Embryonic facial prominence (tissue), 1 donor: ENCODE results near the gene SUFU.

Experiments used
- DNase-seq: peaks from one replicate; pipeline ENCODE4 v3.0.0-alpha.2; 2016; ENCODE audit errors: extremely low spot score

SUFU gene

DNA sequence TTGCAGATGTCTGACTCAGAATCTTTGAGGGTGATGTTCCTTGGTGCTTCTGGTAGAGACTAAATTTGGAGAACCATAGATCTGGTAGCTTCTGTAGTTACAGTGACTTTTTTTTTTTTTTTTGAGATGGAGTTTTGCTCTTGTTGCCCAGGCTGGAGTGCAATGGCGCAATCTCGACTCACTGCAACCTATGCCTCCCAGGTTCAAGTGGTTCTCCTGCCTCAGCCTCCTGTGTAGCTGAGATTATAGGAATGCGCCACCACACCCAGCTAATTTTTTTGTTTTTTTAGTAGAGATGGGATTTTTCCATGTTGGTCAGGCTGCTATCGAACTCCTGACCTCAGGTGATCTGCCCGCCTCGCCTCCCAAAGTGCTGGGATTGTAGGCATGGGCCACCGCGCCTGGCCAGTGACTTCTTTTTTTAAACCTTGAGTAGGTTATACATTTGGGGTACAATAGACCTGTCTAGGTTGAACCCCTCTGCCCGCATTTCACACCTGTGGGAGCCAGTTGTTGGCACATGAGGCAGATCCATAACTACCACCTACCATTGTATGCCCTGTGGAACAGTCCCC lies 47.0 kb downstream of the SUFU start:
- DNase-seq = no peak

DNA sequence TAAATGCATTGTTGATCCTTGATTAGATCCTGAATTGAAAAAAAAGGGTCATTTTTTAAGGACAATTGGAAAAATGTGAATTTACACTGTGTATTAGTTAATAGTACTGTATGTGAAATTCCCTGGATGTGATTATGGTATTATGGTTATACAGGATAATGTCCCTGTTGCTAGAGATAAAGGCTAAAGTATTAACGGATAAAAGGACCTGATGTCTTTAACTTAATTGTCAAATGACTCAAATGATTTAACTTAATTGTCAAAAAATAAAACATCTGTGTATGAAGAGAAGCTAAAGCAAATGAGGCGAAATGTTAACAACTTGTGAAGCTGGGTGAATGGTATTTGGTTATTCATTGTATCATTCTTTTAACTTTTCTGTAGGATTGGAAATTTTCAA lies 48.8 kb downstream of the SUFU start:
- no peak for DNase-seq

DNA sequence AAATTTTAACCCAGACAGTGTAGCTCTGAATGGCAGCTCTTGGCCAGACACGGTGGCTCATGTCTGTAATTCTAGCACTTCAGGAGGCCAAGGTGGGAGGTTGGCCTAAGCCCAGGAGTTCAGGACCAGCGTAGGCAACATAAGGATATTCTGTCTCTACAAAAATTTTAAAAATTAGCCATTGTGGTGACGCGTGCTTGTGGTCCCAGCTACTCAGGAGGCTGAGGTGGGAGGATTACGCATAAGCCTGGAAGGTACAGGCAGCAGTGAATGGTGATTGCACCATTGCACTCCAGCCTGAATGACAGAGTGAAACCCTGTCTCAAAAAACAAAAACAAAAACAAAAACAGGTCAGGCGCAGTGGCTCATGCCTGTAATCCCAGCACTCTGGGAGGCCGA lies 50.0 kb downstream of the SUFU start:
- DNase-seq = no peak

DNA sequence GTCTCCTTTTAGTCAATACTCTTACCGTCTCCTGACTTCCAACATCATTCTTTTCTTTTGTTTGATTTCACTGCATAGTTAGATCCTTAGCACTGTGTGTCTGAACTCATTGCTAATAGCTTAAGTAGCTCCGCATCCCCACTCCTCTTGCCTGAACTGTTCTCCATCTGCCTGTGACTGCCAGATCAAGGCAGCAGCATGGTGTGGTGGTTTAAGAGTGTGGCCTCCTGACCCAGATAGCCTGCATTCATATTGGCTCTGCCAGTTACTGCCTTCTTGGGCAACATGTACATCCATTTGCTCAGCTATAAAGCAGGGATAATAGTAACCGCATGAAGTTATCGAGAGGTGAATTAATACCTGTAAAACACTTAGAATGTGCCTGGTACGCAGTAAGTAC lies 50.8 kb downstream of the SUFU start:
- no peak for DNase-seq

DNA sequence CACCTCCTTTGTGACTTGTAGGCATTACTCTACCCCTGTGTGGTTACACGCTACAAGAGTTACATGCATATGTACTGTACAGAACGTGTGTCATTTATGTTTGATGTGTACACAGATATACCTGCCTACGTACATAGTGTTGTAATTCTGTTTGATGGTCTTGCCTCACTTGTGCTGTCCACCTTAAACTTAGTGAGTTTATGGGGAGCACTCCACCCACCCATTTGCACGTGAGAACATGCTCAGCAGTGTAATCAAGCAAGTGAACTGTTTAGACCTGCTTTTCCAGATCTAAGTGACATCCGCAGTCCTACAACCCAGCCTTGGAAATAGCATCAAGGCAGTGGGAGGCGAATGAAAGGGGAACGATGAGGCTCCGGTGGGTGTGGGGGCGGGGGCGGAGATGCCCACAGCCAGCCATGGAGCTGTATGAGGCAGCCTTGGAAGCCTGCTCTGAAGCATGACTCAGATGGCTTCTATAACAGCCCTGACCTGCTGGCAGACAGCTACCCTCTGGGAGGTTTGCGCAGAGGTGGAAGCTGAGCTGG lies 52.1 kb downstream of the SUFU start:
- DNase-seq = no peak

DNA sequence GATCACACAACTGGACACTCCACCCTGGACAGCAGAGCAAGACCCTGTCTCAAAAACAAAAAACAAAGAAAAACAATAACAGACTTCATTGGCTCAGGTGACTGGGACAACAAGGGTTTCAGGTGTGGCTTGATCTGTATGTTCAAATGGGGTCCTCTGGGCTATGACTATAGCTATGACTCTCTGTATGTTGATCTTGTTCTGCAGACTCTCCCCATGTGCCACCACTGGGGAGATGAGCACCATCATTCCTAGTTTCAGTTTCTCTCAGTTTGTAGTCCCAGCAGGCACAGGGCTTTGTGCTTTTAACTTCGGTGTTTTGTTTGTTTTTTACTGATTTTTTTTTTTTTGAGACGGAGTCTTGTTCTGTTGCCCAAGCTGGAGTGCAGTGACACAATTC lies 53.8 kb downstream of the SUFU start:
- DNase-seq = no peak

DNA sequence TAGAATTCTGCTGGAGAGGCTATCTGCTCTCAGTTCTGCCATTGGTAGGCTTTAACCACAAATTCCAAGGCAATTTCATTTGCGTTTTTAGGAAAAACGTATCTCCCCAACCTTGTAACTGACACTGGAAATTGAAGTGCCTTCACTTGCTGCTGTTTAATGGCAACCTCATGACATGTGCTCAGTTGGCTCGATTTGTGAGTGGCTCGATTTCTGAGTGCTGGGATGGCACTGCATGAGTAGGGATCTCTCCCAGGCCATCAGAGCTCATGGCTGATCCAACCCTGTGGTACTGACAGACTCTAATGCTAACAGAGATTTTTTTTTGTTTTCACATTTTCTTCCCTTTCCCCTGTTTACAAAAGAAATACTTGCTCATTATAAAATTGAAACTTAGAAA lies 56.0 kb downstream of the SUFU start:
- DNase-seq = no peak

DNA sequence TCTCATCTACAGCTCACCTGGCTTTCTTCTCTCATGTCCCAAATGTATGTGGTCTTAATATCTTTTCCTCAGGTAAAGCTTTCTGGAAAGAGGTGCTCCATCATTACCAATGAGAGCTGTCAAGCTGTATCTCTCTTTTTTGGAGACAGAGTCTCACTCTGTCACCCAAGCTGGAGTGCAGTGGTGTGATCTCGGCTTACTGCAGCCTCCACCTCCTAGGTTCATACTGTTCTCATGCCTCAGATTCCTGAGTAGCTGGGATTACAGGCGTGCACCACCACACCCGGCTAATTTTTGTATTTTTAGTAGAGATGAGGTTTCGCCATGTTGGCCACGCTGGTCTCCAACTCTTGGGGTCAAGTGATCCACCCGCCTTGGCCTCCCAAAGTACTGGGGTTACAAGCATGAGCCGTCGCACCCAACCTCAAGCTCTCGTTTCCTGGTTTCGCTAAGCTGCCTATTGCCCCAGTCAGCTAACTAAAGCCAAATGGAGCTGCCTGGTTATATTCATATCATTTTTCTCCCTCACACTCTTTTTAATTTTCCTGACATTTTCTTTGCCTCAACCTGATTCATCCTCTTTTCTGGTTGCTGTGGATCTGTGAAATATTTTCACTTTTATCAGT lies 60.5 kb downstream of the SUFU start:
- DNase-seq = no peak

DNA sequence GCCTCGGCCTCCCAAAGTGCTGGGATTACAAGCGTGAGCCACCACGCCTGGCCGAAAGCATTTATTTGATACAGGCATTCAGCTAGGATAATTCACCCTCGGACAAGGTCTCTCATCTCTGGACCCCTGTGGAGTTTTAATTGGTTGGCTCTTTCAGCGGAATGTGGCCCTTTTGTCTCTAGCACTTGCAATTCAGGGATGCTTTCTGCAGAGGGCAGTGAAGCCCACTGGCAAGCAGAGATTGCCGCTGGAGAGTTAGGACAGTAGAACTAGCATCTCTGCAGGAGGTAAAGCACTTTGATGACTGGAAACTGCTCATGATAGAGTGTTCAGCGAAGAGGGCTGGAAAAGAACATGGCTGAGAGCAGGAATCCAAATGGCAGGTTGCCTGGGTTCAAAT lies 62.0 kb downstream of the SUFU start:
- no peak for DNase-seq

DNA sequence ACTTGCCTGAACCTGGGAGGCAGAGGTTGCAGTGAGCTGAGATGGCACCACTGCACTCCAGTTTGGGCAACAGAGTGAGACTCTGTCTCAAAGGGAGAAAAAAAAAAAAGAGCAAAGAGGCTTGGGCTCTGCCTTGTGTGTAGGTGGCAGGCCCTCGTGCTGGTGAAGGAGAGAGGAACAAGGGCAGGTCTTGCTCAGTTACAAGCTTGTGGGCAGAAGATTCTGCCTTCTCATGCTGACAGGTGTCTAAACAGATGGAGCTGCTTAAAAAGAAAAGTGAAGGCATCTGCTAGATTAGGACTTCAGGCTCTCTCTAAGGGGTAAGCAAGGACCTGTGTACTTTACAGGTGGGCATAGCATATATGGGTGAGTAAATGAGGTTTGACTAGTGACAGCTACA lies 75.0 kb downstream of the SUFU start:
- DNase-seq = no peak

DNA sequence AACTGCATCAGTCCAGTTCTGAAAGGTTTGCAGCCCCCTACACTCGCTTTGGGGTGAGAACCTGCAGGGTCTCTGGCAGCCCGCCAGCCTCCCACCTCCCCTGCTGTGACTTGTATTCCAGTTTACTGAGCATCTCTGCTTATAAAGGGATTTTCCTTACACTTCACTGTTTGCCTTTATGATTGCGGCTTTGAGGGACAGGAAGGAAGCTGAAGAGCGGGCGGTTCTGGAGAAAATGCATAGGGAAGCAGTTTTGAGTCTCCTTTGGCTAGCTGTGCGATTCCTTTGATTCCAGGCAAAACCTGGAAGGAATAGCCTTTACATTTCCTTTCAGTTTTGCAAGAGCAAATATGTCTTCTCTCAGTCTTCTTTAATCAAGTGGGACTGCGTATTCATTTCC lies 75.6 kb downstream of the SUFU start:
- no peak for DNase-seq

DNA sequence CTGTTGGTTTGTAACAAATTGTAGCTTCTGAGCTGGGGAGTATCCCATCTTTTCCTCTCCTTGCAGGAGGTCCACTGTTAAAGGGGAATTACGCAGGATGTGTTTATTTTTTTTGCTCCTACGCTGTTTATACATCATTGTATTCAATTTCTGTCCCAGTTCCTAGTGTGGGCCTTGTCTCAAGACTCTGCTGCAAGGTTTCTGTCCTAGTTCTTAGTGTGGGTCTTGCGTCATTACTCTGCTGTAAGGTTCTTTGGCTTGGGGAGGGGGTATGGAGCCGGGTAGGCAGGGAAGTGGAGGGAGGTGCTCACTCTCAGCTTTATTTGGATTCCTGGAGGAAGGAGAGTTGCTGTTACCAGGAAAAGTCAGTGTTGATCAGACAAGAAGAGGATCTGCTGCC lies 76.5 kb downstream of the SUFU start:
- DNase-seq = no peak

DNA sequence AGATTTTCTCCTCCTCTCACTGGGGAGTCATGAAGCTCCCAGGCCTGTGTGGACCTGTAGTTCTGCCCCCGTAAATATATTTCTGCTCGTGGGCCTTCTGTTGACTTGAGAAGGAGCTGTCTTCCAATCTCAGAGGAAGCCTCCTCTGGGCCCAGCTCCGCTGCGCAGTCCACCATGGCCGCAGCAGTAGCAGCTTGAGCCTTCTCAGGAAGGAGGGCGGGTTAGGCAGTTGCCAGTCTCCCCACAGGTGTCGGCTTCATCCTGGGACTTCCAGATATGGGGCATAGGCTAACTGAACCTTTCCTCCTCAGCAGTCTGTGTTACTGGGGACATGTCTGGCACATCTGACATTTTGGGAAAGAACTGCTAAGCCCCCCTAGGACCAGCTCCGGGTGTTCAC lies 77.6 kb downstream of the SUFU start:
- no peak for DNase-seq

DNA sequence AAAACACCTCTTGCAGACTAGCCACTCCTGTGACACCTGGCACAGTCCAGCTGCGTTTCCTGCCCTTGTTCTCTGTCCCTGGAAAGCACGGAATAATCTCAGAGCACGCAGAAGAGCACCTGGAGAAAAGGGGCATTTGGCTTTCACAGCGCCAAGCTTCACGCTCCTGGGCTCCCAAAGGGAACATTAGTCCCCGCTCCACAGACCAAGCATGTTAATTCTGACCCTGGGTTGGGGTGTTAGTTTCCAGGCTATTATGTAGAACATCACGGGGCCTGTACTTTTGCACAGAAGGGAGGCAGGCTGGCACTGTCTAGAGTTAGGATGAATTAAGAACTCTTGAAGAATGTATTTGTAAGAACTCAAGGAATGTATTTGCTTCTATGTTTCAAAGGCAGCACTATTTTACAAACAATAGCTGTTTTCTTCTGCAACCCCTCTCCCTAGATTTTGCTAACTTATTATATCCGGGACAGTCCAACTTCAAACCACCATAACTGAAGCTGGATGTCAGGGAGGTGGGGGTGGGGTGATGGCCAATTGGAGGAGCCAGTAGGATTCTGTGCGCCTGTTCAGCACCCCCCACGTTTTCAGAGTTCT lies 78.3 kb downstream of the SUFU start:
- no peak for DNase-seq

DNA sequence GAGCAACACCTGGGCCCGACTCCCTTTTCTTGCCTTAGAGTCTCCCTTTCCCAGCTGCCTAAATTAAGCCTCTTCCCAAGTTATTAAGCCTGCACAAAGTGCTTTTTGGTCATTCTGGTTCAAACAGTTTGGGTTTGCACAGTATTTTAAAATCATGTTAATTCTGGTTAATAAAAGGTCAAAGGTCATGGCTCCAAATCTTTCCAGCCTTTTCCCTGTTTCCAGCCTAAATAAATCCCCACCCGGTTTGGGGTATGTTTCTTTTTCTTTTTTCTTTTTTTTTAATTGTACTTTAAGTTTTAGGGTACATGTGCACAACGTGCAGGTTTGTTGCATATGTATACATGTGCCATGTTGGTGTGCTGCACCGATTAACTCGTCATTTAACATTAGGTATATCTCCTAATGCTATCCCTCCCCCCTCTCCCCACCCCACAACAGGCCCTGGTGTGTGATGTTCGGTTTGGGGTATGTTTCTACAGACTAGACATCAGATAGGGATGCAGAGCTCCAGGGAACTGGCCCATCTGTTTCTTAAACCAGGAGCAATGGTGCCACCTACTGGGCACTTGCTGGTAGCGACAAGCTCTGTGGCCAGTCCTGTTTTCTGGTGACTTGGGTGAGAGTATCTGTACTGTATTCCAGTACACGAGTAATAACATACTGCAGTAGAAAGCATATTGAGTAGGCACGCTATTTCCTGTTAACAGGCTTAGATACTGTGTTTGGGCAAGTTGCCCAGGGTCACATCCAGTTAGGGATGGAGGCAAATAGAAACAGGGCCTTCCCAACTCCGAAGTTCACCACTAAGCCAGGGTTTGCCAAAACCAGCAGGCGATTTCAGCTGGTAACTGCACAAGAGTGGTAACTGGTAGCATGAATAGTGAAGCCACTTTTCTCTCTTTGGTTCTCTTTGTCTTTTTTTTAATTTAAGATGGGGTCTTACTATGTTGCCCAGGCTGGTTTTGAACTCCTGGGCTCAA lies 80.0 kb downstream of the SUFU start:
- DNase-seq = peak; percentile 66

DNA sequence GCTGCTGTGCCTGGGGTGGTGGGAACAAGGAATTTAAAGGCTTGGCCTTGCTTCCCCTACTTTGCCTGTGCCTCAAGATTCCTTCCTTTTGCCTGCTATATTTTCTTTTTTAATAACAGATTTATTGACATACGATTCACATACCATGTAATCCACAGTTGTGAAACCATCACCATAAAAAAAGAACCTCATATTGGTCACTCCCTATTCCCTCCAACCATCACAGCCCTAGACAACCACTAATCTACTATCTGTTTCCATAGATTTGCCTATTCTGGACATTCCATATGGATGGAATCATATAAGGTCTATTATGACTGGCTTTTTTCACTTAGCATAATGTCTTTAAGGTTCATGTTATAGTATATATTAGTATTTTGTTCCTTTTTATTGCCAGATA lies 81.3 kb downstream of the SUFU start:
- DNase-seq = no peak

DNA sequence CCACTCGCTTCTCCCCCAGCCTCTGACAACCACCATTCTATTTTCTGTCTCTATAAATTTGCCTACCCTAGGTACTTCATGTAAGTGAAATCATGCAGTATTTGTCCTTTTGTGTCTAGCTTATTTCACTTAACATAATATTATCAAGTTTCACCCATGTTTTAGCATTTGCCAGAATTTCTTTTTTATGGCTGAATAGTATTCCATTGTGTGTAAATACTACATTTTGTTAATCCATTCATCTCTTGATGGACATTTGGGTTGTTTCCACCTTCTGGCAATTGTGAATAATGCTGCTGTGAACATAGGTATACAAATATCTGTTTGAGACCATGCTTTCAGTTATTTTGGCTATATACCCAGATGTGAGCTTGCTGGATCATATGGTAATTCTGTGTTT lies 83.1 kb downstream of the SUFU start:
- DNase-seq = no peak

DNA sequence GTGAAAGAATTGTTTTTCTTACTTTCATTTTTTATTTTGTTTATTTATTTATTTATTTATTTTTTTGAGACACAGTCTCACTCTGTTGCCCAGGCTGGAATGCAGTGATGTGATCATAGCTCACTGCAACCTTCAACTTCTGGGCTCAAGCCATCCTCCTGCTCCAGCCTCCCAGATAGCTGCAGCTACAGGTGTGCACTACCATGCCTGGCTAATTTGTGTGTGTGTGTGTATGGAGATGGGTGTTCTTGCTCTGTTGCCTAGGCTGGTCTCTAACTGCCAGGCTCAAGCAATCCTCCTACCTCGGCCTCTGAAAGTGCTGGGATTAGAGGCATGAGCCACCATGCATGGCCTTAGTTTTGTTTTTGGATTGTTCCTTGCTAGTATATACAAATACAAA lies 85.1 kb downstream of the SUFU start:
- DNase-seq = no peak

DNA sequence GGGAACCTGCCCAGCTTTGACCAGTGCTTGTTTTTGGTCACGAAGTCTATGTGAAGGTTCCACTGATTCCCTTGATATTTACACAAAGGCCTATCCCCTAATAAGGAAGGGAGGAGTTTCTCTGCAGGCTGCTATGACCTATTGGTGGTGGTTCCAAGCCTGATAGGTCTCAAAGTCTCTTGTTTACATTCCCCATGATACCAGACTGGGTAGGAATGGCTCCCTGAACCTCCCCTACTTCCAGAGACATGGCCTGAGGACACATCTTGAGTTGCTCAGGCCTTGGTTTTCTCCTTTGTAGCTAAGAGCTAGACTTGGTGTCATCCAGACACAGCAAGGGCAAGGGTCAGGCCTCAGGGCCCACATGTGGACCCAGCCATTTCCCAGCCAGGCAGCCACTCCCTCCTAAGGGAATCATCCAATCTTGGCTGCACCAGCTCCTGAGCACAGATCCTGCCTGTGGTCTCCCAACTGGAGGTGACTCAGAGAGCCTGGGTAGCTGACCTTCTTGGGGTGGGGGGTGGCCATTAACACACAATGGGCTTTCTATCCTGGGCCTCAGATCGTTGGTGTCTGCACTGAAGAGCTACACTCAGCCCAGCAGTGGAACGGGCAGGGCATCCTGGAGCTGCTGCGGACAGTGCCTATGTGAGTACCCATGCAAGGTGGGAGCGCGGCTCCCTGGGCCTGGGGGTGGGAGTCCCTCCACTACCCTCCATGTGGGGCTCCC lies 89.5 kb downstream of the SUFU start:
- no peak for DNase-seq

DNA sequence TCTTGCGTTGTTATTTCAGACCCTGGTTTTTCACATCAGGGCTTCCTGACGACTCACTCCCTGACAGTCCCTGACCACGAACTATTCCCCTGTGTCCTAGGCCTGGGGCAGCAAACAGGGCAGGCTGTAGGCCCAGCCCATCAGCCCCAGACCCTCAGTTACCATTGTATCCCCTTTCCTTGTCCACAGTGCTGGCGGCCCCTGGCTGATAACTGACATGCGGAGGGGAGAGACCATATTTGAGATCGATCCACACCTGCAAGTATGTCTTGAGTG lies 90.0 kb downstream of the SUFU start:
- DNase-seq = no peak

DNA sequence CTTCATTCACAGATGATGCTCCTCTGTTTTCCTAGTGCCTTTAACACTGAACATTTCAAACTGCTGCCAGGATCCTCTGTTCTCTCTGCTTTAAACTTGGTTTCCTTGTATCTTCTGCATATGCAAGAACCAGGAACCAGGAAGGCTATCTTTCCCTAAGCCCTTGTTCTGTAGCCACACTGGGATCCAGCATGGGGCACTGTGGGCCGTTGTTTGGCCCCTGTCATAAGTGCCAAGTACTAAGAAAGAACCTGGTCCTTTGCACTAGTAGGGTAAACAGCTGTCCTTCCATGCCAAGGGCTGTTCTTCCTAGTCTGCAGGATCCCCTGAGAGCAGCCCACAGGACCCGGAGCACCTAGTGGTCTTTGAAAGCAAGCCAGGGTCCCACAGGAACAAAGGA lies 91.5 kb downstream of the SUFU start:
- DNase-seq = no peak

DNA sequence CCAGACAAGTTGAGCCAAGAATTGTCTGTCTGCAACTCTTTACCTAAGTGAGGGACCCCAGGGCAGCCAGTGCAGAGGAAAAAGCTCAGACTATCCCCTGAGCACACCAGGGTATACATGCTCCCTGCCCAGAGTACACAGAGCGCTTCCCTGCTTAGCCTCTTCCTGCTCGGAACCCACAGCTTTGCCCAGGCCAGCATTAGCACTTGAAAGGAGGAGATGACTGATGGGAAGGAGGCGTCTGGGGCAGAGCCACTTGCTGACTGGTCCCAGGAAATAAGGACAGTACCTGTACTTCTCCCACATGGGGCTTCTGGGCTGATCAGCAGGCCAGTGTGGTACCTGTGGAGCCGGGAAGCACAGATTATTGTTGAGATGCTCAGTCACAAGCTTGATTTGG lies 92.1 kb downstream of the SUFU start:
- DNase-seq = no peak
